ENCODE data around the gene VCAN.

VCAN gene

DNA sequence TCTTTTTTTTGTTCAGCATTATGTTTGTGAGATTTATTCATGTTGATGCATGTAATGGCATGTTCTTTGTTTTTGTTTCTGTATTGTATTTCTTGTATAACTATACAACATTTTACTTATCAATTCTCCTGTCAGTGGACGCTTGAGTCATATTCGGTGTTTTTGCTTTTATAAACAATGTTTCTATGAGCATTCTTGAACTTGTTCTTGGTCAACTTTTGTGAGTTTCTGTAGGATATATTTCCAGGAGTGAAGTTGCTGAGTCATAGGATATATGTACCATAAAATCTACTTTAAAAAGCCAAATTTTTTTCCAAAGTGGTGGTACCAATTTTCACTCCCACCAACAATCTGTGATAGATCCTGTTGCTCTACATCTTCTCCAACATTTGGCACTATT lies 104.8 kb downstream of the VCAN start:
- DNase-seq = no peak

DNA sequence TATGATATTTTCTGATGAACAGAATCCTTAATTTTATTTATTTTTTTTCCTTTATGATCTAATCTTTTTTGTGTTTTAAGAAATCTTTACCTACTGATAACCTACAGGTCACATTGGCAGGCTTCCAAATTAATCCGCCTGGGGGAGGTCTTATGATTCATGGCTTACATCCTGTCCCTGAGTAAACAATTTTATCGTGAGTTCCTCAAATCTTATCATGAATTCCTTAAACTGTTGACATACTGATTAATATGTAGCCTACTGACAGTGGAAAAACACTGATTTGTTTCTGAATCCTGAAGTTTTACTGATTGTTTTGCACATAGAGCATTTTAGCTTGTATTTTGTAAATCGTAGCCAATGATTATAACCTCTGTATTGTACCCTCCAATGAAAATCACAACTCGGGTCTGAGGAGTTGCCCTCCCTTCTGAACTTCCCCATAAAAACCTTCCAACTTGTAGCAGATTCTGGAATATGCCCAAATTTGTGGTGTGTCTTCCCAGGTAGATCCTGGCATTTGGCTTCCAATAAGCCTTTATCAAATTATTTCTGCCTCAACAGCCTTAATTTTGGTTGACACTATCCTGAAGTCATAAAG lies 105.6 kb downstream of the VCAN start:
- no peak for DNase-seq

DNA sequence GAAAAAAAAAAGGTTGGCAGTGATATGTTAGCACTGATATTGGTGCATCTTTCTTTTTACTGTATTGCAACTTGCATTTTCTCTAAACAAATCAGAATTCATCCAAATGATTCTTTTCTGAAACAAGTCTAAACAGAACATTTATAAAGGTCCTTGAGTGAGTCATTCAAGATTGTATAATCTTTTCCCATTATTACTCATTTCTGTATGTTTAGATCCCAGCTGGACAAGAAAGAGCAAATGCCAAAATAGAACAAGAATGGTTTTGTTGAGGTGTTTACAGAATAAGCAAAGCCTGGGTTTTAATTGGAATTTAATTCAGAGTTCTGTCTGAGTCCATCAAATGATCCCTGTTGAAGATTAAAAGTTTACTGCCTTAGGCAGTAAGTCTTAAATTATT lies 112.3 kb downstream of the VCAN start:
- DNase-seq = no peak

DNA sequence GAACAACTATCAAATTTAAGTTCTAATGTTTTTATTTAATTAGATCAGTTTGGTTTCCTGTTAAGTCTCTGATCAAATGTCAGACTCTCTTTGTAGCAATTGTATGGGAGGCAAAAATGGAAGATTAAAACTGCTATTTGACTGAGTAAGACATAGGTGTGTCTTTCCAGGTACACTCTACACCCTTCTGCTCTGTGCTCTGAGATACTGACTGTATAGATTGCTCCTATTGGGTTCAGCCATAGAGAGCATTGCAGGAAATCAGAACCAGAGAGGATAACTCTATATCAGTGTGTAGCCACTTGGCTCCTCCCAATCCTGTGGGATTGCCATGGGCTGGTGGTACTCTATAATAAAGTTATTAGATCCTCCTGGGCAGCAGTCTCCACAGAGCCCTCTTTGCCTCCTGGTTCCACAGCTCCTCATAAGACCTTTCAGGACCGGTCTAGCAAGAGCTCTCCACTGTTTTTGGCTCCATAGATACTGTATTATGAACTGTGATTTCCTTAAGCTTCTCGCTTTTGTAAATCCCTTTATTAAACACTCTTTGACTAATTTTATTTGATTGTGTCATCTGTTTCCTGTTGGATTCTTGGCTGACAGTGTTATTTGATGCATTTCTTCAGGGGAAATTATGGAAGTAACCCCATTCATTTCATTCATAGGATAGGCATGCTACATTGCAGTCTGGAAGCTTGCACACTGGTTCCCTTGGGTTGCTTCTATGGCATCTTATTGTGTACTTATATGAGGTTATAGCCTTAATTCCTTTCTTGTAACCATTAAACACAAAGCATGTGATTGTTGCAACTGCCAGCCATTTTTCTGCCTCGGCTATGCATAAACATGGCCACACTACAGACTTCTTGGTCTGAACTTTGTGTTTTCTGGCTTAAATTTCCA lies 115.6 kb downstream of the VCAN start:
- DNase-seq = no peak

DNA sequence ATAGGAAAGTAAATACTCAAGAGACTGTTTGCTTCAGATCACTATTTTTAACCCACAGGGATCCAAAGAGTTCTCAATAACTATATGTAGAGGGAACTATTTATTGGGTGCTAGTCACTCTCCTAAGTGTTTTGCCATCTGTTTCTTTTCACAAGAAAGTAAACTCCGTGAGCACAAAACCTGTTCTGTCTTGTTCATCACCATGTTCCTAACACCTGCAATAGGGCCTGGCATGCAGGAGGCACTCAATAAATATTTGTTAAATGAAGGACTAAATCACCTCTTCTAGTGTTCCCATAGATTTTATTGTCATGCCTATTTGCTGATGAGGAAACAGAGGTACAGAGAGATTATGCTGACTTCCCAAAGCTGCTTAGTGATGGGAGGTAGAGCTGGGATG lies 118.2 kb downstream of the VCAN start:
- DNase-seq = no peak

DNA sequence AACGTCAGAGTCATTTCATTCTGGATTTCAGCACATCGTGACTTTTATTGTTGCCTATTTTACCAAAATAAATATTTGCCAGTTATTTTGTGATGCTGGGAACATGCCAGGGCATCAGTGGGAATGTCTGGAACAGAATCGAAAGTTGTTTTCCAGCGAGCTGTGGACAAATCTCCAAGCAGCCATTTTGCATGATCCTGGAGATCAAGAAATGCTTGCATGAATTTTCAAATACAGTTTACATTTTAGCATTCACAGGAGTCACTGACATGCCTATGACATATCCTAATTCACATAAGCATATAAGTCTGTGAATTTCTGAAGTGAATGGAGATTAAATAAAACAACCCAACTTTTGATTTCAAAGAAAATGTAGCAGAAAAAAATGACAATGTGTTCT lies 119.4 kb downstream of the VCAN start:
- DNase-seq = no peak

DNA sequence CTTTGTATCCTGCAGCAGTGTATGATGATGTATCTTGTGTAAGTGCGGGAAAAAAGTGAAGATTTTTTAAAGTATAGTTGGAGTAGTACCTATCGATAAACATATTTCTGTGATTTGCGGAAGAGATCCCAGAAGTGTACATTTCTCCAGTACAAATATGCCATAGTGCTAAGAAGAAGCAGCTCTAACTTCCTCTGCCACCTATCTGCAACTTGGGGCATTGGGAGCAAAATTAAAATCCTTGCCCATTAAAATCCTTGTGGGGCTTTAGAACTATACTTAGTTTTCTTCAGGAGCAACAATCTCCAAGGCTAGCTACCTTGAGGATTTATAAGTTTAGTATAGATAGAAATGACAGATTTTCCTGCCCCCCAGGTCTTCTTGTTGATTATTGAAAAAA lies 123.7 kb downstream of the VCAN start:
- no peak for DNase-seq

DNA sequence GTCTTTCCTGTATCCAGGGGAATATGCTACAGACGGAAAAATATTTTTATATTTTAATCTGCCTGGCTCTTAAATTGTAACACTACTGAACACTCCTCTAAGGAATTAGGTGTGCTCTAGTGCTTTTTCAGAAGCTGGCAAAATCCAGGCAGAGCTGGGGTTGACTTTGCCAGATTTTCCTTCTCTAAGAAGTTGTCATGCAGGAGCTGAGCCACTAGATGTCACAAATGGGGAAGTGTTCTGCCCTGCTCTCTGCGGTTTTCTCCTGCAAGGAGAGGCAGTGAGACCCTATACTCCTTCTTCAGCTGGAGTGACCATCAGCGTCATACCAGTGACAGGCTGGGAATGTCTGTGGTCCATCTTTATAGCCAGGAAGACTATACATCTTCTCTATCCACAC lies 136.6 kb downstream of the VCAN start:
- no peak for DNase-seq

DNA sequence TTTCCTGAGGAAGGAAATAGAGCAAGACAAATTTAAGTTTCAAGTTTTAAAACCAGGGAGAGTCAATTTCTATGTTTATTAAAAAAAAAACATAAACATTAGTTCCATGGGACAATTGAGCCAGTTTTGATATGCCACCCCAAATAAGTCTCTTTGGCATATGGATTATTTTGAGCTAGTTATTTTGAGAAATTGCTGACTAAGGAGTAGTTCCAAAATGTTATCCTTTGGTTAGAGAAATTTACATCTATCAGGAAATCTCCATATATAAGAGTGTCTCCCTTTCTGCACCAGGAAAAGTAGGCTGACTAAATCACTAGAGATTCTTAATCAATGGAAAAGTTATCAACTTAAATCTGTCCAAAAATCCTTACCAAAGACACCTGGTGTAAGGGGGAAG lies 143.3 kb downstream of the VCAN start:
- no peak for DNase-seq

DNA sequence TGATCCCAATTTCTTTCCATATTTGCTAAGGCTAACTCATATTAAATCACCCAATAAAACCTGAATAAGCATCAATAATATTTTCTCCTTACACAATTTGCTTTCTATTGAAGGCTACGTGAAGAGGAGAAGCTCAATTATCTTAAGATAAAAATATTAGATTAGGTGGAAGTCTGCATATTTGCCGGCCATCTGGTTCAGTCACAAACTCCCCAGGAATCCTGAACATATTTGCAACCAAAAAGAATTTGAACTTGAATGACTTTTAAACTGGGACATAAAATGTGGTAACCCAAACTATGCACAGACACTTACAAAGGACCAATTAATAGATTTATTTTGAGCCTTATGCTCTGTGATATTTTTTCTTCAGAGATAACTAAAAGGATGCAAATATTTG lies 156.8 kb downstream of the VCAN start:
- DNase-seq = no peak

Measured in activated CD4-positive, alpha-beta T cell treated with anti-CD3 and anti-CD28 coated beads for 1 hour (primary cell).